Measurements from ENCODE around the gene SRRM1.

SRRM1 gene

GRCh38 chr1:24639881-24640280 lies 3.2 kb upstream of the SRRM1 start:
- ChIA-PET CTCF (no interaction called here), POLR2A (no interaction called here)
- no peak for DNase-seq (ENCODE audit: extremely low spot score)
- TF ChIP-seq, protein P1, sequence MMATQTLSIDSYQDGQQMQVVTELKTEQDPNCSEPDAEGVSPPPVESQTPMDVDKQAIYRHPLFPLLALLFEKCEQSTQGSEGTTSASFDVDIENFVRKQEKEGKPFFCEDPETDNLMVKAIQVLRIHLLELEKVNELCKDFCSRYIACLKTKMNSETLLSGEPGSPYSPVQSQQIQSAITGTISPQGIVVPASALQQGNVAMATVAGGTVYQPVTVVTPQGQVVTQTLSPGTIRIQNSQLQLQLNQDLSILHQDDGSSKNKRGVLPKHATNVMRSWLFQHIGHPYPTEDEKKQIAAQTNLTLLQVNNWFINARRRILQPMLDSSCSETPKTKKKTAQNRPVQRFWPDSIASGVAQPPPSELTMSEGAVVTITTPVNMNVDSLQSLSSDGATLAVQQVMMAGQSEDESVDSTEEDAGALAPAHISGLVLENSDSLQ (IDR thresholded peaks at IDR 0.05): no peak
- TF ChIP-seq ARNT (IDR thresholded peaks at IDR 0.05) (no peak), SP1 (IDR thresholded peaks at IDR 0.05) (no peak), LEF1 (IDR thresholded peaks at IDR 0.05; ENCODE audit: borderline replicate concordance) (no peak), CTBP1 (IDR thresholded peaks at IDR 0.05; ENCODE audit: borderline replicate concordance) (no peak), SUZ12 (IDR thresholded peaks at IDR 0.05) (no peak), FOXM1 (IDR thresholded peaks at IDR 0.05; ENCODE audit: borderline replicate concordance) (no peak), TARDBP (IDR thresholded peaks at IDR 0.05) (no peak), NFRKB (IDR thresholded peaks at IDR 0.05) (no peak), ZNF384 (IDR thresholded peaks at IDR 0.05) (no peak), L3MBTL2 (conservative IDR thresholded peaks at IDR 0.05) (no peak), BHLHE40 (IDR thresholded peaks at IDR 0.05; ENCODE audit: borderline replicate concordance) (no peak), ELF4 (IDR thresholded peaks at IDR 0.05) (no peak)

- ChIA-PET CTCF (no interaction called here), POLR2A (no interaction called here)
- TF ChIP-seq L3MBTL2 (conservative IDR thresholded peaks at IDR 0.05) (no peak), ZNF384 (IDR thresholded peaks at IDR 0.05) (peak; percentile 83), SUZ12 (IDR thresholded peaks at IDR 0.05) (no peak)
- no peak for DNase-seq (ENCODE audit: extremely low spot score)
Measured at GRCh38 chr1:24640288-24640687, 2.8 kb upstream of the SRRM1 start.

DNA sequence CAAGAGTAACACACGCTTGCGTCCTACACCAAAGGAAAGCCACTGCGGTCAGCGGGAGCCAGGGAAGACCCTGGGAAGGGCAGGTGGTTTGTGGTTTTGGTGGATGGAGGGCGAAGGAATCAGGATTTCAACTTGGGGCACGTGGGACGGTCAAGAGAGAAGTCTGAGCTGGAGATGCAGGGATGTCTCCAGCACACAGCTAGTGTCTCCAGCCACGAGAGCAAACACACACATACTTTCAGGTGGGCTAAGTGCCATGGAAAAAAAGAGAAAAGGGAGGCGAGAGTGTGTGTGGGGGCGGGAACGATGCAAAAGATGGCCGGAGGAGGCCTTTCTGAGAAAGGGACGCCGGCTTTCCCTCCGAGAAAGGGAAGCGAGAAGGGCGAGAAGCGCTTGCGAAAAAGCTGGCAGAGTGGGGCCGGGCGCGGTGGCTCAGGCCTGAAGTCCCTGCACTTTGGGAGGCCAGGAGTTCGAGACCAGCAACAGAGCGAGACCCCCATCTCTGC lies 1.4 kb upstream of the SRRM1 start:
- DNase-seq (ENCODE audit: extremely low spot score): no peak
- POLR2A ChIA-PET: interaction anchor here (0.6 to 1.5 kb wide), 4 partner anchors 64 to 101 kb away, joined by 3 to 4 read pairs (median 4); no protein-coding TSS in a partner anchor
- no peak for TF ChIP-seq HDGF (IDR thresholded peaks at IDR 0.05; ENCODE audit: borderline replicate concordance)
- TF ChIP-seq, protein P1 (IDR thresholded peaks at IDR 0.05): no peak
- TF ChIP-seq TARDBP (IDR thresholded peaks at IDR 0.05): no peak
- TF ChIP-seq FOXA1 (IDR thresholded peaks at IDR 0.05): no peak
- TF ChIP-seq SP1 (IDR thresholded peaks at IDR 0.05): no peak
- TF ChIP-seq SUZ12 (IDR thresholded peaks at IDR 0.05): no peak
- no peak for TF ChIP-seq L3MBTL2 (conservative IDR thresholded peaks at IDR 0.05)
- no peak for TF ChIP-seq ELF4 (IDR thresholded peaks at IDR 0.05)
- TF ChIP-seq BHLHE40 (IDR thresholded peaks at IDR 0.05; ENCODE audit: borderline replicate concordance): no peak
- TF ChIP-seq ARNT (IDR thresholded peaks at IDR 0.05): no peak
- no peak for TF ChIP-seq ZNF384 (IDR thresholded peaks at IDR 0.05)
- TF ChIP-seq CTBP1 (IDR thresholded peaks at IDR 0.05; ENCODE audit: borderline replicate concordance): no peak
- TF ChIP-seq LEF1 (IDR thresholded peaks at IDR 0.05; ENCODE audit: borderline replicate concordance): no peak
- TF ChIP-seq FOXM1 (IDR thresholded peaks at IDR 0.05; ENCODE audit: borderline replicate concordance): no peak
- no peak for TF ChIP-seq FOXK2 (IDR thresholded peaks at IDR 0.05)
- TF ChIP-seq NFRKB (IDR thresholded peaks at IDR 0.05): no peak
- CTCF ChIA-PET: interaction anchor here (0.6 kb wide), 1 partner anchor 102 kb away, joined by 6 read pairs; no protein-coding TSS in a partner anchor

DNA sequence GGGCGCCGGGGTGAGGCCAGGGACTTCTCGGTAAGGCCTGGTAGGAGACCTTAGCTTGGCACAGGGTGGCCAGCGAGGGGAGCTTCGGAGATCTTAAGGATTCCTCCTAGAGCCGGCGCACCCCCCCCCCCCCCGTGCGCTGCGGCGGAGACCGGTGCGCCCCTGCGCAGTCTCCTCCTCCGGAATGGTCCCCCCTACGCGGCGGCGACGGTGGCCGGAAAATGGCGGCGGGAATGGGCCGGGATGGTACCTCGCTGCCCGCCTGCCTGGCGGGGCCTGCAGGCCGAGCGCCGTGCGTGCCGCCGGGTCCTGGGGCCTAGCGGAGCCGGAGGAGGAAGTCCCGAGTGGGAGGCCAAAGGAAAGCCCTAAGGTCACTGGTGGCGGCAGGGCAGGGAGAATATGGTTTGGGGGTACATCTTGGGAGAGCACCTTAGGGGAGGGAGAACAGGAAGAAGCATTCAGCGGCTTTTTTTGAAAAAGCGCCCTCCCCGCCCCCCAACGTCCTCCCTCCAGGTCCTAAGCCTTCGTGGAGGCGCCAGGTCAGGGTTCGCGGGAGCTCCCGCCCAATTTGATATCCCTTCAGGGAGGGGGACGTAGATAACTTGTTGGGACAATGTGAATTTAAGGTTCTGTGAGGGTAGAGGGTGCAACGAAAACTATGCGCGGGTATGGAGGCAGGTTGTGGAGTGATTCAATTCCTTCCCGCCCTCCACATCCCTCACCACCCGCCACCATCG lies 429 bp downstream of the SRRM1 start:
- ChIA-PET POLR2A (no interaction called here), CTCF (no interaction called here)
- peak; percentile 33 for DNase-seq (ENCODE audit: extremely low spot score)
- TF ChIP-seq SP1 (IDR thresholded peaks at IDR 0.05) (no peak), LEF1 (IDR thresholded peaks at IDR 0.05; ENCODE audit: borderline replicate concordance) (no peak), SUZ12 (IDR thresholded peaks at IDR 0.05) (no peak), HDGF (IDR thresholded peaks at IDR 0.05; ENCODE audit: borderline replicate concordance) (no peak), L3MBTL2 (conservative IDR thresholded peaks at IDR 0.05) (no peak), NFRKB (IDR thresholded peaks at IDR 0.05) (no peak), CTBP1 (IDR thresholded peaks at IDR 0.05; ENCODE audit: borderline replicate concordance) (no peak), ZNF384 (IDR thresholded peaks at IDR 0.05) (no peak), TARDBP (IDR thresholded peaks at IDR 0.05) (no peak), FOXK2 (IDR thresholded peaks at IDR 0.05) (no peak), BHLHE40 (IDR thresholded peaks at IDR 0.05; ENCODE audit: borderline replicate concordance) (no peak), ELF4 (IDR thresholded peaks at IDR 0.05) (no peak), ARNT (IDR thresholded peaks at IDR 0.05) (no peak), FOXM1 (IDR thresholded peaks at IDR 0.05; ENCODE audit: borderline replicate concordance) (no peak), FOXA1 (IDR thresholded peaks at IDR 0.05) (no peak)
- TF ChIP-seq, protein P1 (IDR thresholded peaks at IDR 0.05): no peak

DNA sequence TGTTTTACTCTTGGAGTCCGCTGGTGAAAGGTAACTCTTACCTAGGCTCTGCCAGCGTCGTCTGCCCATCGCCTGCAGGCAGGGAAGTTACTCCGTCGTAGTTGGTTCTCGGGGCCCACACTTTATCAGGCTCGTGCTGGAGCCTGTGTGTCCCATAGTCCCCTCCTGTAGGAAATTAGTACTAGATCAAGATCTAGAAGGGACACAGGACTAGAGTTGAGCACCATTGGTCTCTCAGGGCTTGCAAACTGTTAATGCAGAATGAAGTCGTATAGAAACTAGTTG lies 940 bp downstream of the SRRM1 start:
- DNase-seq (ENCODE audit: extremely low spot score): peak; percentile 17
- CTCF ChIA-PET: no interaction called here
- POLR2A ChIA-PET: no interaction called here
- TF ChIP-seq L3MBTL2 (conservative IDR thresholded peaks at IDR 0.05) (peak; percentile 26; the same call in 1 of the 2 replicates), ARNT (IDR thresholded peaks at IDR 0.05) (no peak)

DNA sequence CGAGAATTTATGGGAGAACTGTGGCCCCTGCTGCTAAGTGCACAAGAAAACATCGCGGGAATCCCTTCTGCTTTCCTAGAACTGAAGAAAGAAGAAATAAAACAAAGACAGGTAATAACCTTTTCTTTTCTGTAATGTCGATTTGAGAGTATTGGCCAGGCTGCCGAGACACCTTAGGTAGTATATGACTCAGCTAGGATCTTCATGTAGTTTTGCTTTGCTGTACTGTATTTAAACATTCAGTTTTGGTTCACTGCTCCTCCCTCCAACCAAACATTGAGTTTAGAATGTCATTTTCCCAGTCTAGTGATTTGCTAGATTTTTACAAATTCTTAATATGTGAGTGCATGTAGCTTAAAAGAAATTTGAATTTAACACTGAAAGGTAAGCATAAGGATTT lies 5.8 kb downstream of the SRRM1 start:
- CTCF ChIA-PET: no interaction called here
- POLR2A ChIA-PET: no interaction called here
- no peak for TF ChIP-seq ELF4 (IDR thresholded peaks at IDR 0.05)
- no peak for TF ChIP-seq TARDBP (IDR thresholded peaks at IDR 0.05)
- TF ChIP-seq CTBP1 (IDR thresholded peaks at IDR 0.05; ENCODE audit: borderline replicate concordance): no peak
- no peak for TF ChIP-seq SUZ12 (IDR thresholded peaks at IDR 0.05)
- no peak for DNase-seq (ENCODE audit: extremely low spot score)

All from HEK293T (cell line).